Gastroesophageal sphincter (tissue), 3 donors: Measurements from ENCODE around the gene MAP2K6.

Experiments
- POLR2A ChIP-seq, 2 donors: fragments of 450-650 bp; IDR thresholded peaks; one replicate each; pipeline ENCODE4 v1.6.1; 2017; ENCODE audit warnings: antibody characterized with exemption in 2 of 2, mild to moderate bottlenecking in 2 of 2, moderate library complexity in 1 of 2
- TF ChIP-seq, protein P1 (sequence below), 4 experiments: fragments of 200-600 bp in 2 of 4; fragments of 450-650 bp in 2 of 4; sonication (generic) in 1 of 4; IDR thresholded peaks; one replicate each; pipeline ENCODE4 v1.5.1; 2017 to 2019; ENCODE audit warnings: antibody characterized with exemption in 4 of 4, mild to moderate bottlenecking in 2 of 4, moderate library complexity in 2 of 4

DNA sequence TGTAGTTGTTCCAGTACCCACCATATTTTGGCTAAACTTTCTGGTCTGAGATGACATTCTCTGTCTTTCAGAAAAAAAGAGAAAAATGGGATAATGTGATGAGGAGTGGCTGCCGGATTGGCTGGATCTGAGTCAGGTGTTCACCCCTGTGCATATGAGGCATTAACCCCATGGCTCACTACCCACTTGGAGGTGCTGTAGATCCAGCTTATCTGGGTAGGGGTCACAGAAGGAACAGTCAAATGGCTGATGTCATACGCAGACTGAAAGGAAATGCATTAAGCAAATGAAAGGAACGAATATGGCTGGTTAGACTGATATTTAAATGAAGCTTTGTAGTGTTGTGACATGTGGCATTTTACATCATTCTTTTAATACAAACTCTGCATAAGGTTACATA, 17.3 kb downstream of the MAP2K6 start:
- TF ChIP-seq POLR2A (IDR thresholded peaks at IDR 0.05): no peak
- TF ChIP-seq, protein P1, sequence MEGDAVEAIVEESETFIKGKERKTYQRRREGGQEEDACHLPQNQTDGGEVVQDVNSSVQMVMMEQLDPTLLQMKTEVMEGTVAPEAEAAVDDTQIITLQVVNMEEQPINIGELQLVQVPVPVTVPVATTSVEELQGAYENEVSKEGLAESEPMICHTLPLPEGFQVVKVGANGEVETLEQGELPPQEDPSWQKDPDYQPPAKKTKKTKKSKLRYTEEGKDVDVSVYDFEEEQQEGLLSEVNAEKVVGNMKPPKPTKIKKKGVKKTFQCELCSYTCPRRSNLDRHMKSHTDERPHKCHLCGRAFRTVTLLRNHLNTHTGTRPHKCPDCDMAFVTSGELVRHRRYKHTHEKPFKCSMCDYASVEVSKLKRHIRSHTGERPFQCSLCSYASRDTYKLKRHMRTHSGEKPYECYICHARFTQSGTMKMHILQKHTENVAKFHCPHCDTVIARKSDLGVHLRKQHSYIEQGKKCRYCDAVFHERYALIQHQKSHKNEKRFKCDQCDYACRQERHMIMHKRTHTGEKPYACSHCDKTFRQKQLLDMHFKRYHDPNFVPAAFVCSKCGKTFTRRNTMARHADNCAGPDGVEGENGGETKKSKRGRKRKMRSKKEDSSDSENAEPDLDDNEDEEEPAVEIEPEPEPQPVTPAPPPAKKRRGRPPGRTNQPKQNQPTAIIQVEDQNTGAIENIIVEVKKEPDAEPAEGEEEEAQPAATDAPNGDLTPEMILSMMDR (IDR thresholded peaks at IDR 0.05): no peak
